ENCODE results near the gene ZNF782.
A peak's percentile ranks its signal among the peaks of the same experiment; 100 is the strongest.

Gene ZNF782

DNA sequence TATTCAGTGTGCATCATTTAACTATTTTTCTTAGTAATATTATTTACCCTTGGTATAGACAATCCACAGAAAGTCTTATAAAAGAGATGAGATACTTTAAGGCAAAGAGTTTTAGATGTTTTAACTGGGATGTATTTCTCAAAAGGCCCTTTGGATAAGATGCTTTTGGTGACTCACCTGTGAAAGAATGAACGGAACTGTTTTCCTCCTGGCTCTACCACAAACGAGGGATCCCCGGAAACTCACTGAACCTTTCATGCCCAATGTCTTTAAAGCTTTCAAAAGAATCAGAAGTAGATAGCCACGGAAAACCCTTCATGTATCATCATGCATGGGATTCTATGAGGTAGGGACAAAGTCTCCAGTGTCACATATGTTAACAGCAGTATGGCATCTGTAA lies 1.6 kb downstream of the ZNF782 start:
- Histone ChIP-seq H3K4me3 (ENCODE audit: low read length in 2 of 2) (peak overlapping the region in 1 of 2 donors; percentile 16), H2BK12ac (ENCODE audit: low read length) (no peak overlapping the region), H2AFZ (ENCODE audit: low read length) (no peak overlapping the region), H3K14ac (ENCODE audit: low read length) (no peak overlapping the region), H3K4ac (ENCODE audit: low read length) (no peak overlapping the region), H3K18ac (ENCODE audit: low read length) (no peak overlapping the region), H2BK120ac (ENCODE audit: low read depth, low read length) (no peak overlapping the region), H4K91ac (ENCODE audit: low read depth, low read length, poor library complexity) (no peak overlapping the region), H3K4me1 (ENCODE audit: control insufficient read depth in 2 of 2, insufficient read depth in 1 of 2, low read depth in 1 of 2, low read length in 2 of 2) (peaks cover 7% of the 10 kb centered on the region in 2 donors), H3K23ac (ENCODE audit: low read depth, low read length, poor library complexity) (no peak overlapping the region), H3K79me1 (ENCODE audit: low read depth, low read length) (no peaks in the 10 kb centered on the region), H2AK5ac (ENCODE audit: low read depth, low read length) (no peak overlapping the region), H3K27ac (replicated peaks; ENCODE audit: low read length) (no peak overlapping the region), H3K9ac (ENCODE audit: low read depth, low read length, poor library complexity) (no peak overlapping the region), H4K8ac (ENCODE audit: low read depth, low read length) (no peak overlapping the region), H3K4me2 (ENCODE audit: insufficient read depth, low read length, poor library complexity, severe bottlenecking) (no peak overlapping the region), H3K36me3 (replicated peaks in 1 of 2; ENCODE audit: control insufficient read depth in 2 of 2, insufficient read depth in 2 of 2, low read length in 2 of 2) (peaks cover 0 to 9% of the 10 kb centered on the region in 2 donors), H3K9me3 (replicated peaks in 1 of 2; ENCODE audit: control insufficient read depth in 2 of 2, insufficient read depth in 1 of 2, low read depth in 1 of 2, low read length in 2 of 2) (peaks cover 2 to 37% of the 10 kb centered on the region in 2 donors), H2BK15ac (ENCODE audit: low read length) (no peak overlapping the region), H3K27me3 (ENCODE audit: control insufficient read depth in 3 of 3, insufficient read depth in 3 of 3, low read depth in 1 of 3, low read length in 3 of 3) (no peaks in the 10 kb centered on the region), H2BK5ac (ENCODE audit: low read length) (no peak overlapping the region)
- DNase-seq (ENCODE audit: low spot score), result no peak
- no CpG with 5 or more reads among the region's 4 CpGs for WGBS, 2 donors (ENCODE audit: extremely low coverage in 2 of 2, insufficient read length in 2 of 2, insufficient replicate concordance in 1 of 2)

DNA sequence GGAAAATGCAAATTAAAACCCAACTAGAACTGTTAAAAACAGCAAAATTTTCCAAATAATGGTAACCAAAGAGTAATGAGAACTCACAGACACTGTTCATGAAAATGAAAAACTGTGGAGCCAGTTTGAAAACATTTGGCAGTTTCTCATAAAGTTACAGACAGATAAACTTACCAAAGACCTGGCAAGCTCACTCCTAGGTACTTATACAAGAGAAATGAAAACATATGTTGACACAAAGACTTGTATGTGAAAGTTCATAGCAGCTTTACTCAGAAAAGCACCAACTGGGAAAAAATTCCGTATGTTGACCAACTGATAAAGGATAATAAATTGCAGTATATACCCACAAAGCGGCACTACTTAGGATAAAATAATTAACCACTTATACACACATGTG lies 10.3 kb downstream of the ZNF782 start:
- H3K4me2 ChIP-seq (ENCODE audit: insufficient read depth, low read length, poor library complexity, severe bottlenecking), result no peak overlapping the region
- H4K91ac ChIP-seq (ENCODE audit: low read depth, low read length, poor library complexity), result no peak overlapping the region
- no peak overlapping the region for H3K23ac ChIP-seq (ENCODE audit: low read depth, low read length, poor library complexity)
- H3K36me3 ChIP-seq (replicated peaks in 1 of 2; ENCODE audit: control insufficient read depth in 2 of 2, insufficient read depth in 2 of 2, low read length in 2 of 2), result peaks cover 3 to 32% of the 10 kb centered on the region in 2 donors
- no peaks in the 10 kb centered on the region for H3K4me1 ChIP-seq (ENCODE audit: control insufficient read depth in 2 of 2, insufficient read depth in 1 of 2, low read depth in 1 of 2, low read length in 2 of 2)
- no peak overlapping the region for H3K14ac ChIP-seq (ENCODE audit: low read length)
- H3K9ac ChIP-seq (ENCODE audit: low read depth, low read length, poor library complexity), result no peak overlapping the region
- no peak overlapping the region for H2BK15ac ChIP-seq (ENCODE audit: low read length)
- H2BK5ac ChIP-seq (ENCODE audit: low read length), result no peak overlapping the region
- H3K4me3 ChIP-seq (ENCODE audit: low read length in 2 of 2), result no peak overlapping the region
- H2BK12ac ChIP-seq (ENCODE audit: low read length), result no peak overlapping the region
- no peak for DNase-seq (ENCODE audit: low spot score)
- no peaks in the 10 kb centered on the region for H3K27me3 ChIP-seq (ENCODE audit: control insufficient read depth in 3 of 3, insufficient read depth in 3 of 3, low read depth in 1 of 3, low read length in 3 of 3)
- no peak overlapping the region for H2BK120ac ChIP-seq (ENCODE audit: low read depth, low read length)
- H3K9me3 ChIP-seq (replicated peaks in 1 of 2; ENCODE audit: control insufficient read depth in 2 of 2, insufficient read depth in 1 of 2, low read depth in 1 of 2, low read length in 2 of 2), result peaks cover 2 to 90% of the 10 kb centered on the region in 2 donors
- H3K79me1 ChIP-seq (ENCODE audit: low read depth, low read length), result no peaks in the 10 kb centered on the region
- no peak overlapping the region for H2AK5ac ChIP-seq (ENCODE audit: low read depth, low read length)
- H3K4ac ChIP-seq (ENCODE audit: low read length), result no peak overlapping the region
- H4K8ac ChIP-seq (ENCODE audit: low read depth, low read length), result no peak overlapping the region
- no peak overlapping the region for H3K18ac ChIP-seq (ENCODE audit: low read length)
- no peak overlapping the region for H3K27ac ChIP-seq (replicated peaks; ENCODE audit: low read length)
- H2AFZ ChIP-seq (ENCODE audit: low read length), result no peak overlapping the region
- WGBS, 2 donors (ENCODE audit: extremely low coverage in 2 of 2, insufficient read length in 2 of 2, insufficient replicate concordance in 1 of 2), result no CpG with 5 or more reads among the region's 2 CpGs

DNA sequence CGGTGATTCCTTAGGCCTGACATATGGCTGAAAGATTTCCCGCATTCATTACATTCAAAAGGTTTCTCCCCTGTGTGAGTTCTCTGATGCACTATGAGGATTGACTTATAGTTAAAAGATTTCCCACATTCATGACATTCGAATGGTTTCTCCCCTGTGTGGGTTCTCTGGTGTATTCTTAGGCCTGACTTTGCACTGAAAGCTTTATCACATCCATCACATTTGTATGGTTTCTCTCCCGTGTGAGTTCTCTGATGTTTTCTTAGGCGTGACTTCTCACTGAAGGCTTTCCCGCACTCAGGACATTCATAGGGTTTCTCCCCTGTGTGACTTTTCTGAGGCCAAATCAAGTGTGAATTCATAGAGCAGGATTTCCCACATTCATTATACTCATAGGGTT lies 35.8 kb downstream of the ZNF782 start:
- Histone ChIP-seq H2AK5ac (ENCODE audit: low read depth, low read length) (no peak overlapping the region), H3K23ac (ENCODE audit: low read depth, low read length, poor library complexity) (no peak overlapping the region), H2BK120ac (ENCODE audit: low read depth, low read length) (no peak overlapping the region), H3K79me1 (ENCODE audit: low read depth, low read length) (no peaks in the 10 kb centered on the region), H3K4me3 (ENCODE audit: low read length in 2 of 2) (no peak overlapping the region), H2AFZ (ENCODE audit: low read length) (no peak overlapping the region), H3K9me3 (replicated peaks in 1 of 2; ENCODE audit: control insufficient read depth in 2 of 2, insufficient read depth in 1 of 2, low read depth in 1 of 2, low read length in 2 of 2) (peaks cover 24 to 93% of the 10 kb centered on the region in 2 donors), H3K14ac (ENCODE audit: low read length) (no peak overlapping the region), H3K18ac (ENCODE audit: low read length) (no peak overlapping the region), H2BK5ac (ENCODE audit: low read length) (no peak overlapping the region), H3K27ac (replicated peaks; ENCODE audit: low read length) (no peak overlapping the region), H3K27me3 (ENCODE audit: control insufficient read depth in 3 of 3, insufficient read depth in 3 of 3, low read depth in 1 of 3, low read length in 3 of 3) (no peaks in the 10 kb centered on the region), H2BK12ac (ENCODE audit: low read length) (no peak overlapping the region), H4K8ac (ENCODE audit: low read depth, low read length) (no peak overlapping the region), H3K4me1 (ENCODE audit: control insufficient read depth in 2 of 2, insufficient read depth in 1 of 2, low read depth in 1 of 2, low read length in 2 of 2) (no peaks in the 10 kb centered on the region), H2BK15ac (ENCODE audit: low read length) (no peak overlapping the region), H4K91ac (ENCODE audit: low read depth, low read length, poor library complexity) (no peak overlapping the region), H3K4me2 (ENCODE audit: insufficient read depth, low read length, poor library complexity, severe bottlenecking) (no peak overlapping the region), H3K36me3 (replicated peaks in 1 of 2; ENCODE audit: control insufficient read depth in 2 of 2, insufficient read depth in 2 of 2, low read length in 2 of 2) (peaks cover 6 to 61% of the 10 kb centered on the region in 2 donors), H3K9ac (ENCODE audit: low read depth, low read length, poor library complexity) (no peak overlapping the region), H3K4ac (ENCODE audit: low read length) (no peak overlapping the region)
- DNase-seq (ENCODE audit: low spot score), result no peak
- no CpG with 5 or more reads among the region's 6 CpGs for WGBS, 2 donors (ENCODE audit: extremely low coverage in 2 of 2, insufficient read length in 2 of 2, insufficient replicate concordance in 1 of 2)

DNA sequence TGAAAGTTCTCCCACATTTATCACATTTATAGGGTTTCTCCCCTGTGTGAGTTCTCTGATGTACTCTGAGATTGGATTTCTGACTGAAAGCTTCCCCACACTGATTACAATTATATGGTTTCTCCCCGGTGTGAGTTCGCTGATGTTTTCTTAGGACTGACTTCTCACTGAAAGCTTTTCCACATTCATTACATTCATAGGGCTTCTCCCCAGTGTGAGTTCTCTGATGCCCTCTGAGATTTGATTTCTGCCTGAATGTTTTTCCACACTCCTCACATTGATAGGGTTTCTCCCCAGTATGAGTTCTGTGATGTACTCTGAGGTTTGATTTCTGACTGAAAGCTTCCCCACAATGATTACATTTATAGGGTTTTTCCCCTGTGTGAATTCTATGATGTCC lies 36.3 kb downstream of the ZNF782 start:
- peaks cover 5 to 56% of the 10 kb centered on the region in 2 donors for H3K36me3 ChIP-seq (replicated peaks in 1 of 2; ENCODE audit: control insufficient read depth in 2 of 2, insufficient read depth in 2 of 2, low read length in 2 of 2)
- H4K91ac ChIP-seq (ENCODE audit: low read depth, low read length, poor library complexity), result no peak overlapping the region
- H2BK15ac ChIP-seq (ENCODE audit: low read length), result no peak overlapping the region
- no peak overlapping the region for H3K18ac ChIP-seq (ENCODE audit: low read length)
- H3K14ac ChIP-seq (ENCODE audit: low read length), result no peak overlapping the region
- no peak overlapping the region for H2AFZ ChIP-seq (ENCODE audit: low read length)
- no peak overlapping the region for H4K8ac ChIP-seq (ENCODE audit: low read depth, low read length)
- no peak overlapping the region for H3K27ac ChIP-seq (replicated peaks; ENCODE audit: low read length)
- no peaks in the 10 kb centered on the region for H3K27me3 ChIP-seq (ENCODE audit: control insufficient read depth in 3 of 3, insufficient read depth in 3 of 3, low read depth in 1 of 3, low read length in 3 of 3)
- H3K4me2 ChIP-seq (ENCODE audit: insufficient read depth, low read length, poor library complexity, severe bottlenecking), result no peak overlapping the region
- H3K4ac ChIP-seq (ENCODE audit: low read length), result no peak overlapping the region
- no CpG with 5 or more reads among the region's 2 CpGs for WGBS, 2 donors (ENCODE audit: extremely low coverage in 2 of 2, insufficient read length in 2 of 2, insufficient replicate concordance in 1 of 2)
- no peak for DNase-seq (ENCODE audit: low spot score)
- H2BK5ac ChIP-seq (ENCODE audit: low read length), result no peak overlapping the region
- no peak overlapping the region for H2AK5ac ChIP-seq (ENCODE audit: low read depth, low read length)
- peaks cover 22 to 93% of the 10 kb centered on the region in 2 donors for H3K9me3 ChIP-seq (replicated peaks in 1 of 2; ENCODE audit: control insufficient read depth in 2 of 2, insufficient read depth in 1 of 2, low read depth in 1 of 2, low read length in 2 of 2)
- no peak overlapping the region for H3K23ac ChIP-seq (ENCODE audit: low read depth, low read length, poor library complexity)
- H3K79me1 ChIP-seq (ENCODE audit: low read depth, low read length), result no peaks in the 10 kb centered on the region
- no peak overlapping the region for H2BK120ac ChIP-seq (ENCODE audit: low read depth, low read length)
- H3K4me3 ChIP-seq (ENCODE audit: low read length in 2 of 2), result no peak overlapping the region
- H2BK12ac ChIP-seq (ENCODE audit: low read length), result no peak overlapping the region
- H3K4me1 ChIP-seq (ENCODE audit: control insufficient read depth in 2 of 2, insufficient read depth in 1 of 2, low read depth in 1 of 2, low read length in 2 of 2), result no peaks in the 10 kb centered on the region
- no peak overlapping the region for H3K9ac ChIP-seq (ENCODE audit: low read depth, low read length, poor library complexity)

All from neuronal stem cell (in vitro differentiated cells).